Naive thymus-derived CD8-positive, alpha-beta T cell (primary cell): ENCODE data around the gene SIDT2. TPM values are rescaled to one million over a fixed set of nuclear protein-coding genes. Genes with fewer than 3 reads are reported as not detected.
"Not testable (repeated sequence)": the region's sequence is repeated elsewhere in the genome, so short reads cannot be mapped to it uniquely, and the experiment has no call there.

Source experiments
- ATAC-seq, 2 donors: fragments of 150-1000 bp; cut with Tn5 transposase in 1 of 2; sonication (Bioruptor Pico), chemical (Tn5 transposase) in 1 of 2; 1 replicate in 1 of 2; 2 replicates in 1 of 2; pipeline ENCODE4 v1.10.0; 2021; ENCODE audit warnings: mild to moderate bottlenecking in 2 of 2, moderate library complexity in 2 of 2
- POLR2A ChIA-PET: fragments of 350-600 bp; sonication (Branson Sonifier 250); formaldehyde crosslinking; loops from one replicate; lab custom pipeline; 2021; ENCODE audit warnings: antibody characterized with exemption; lab: Charles Lee
- DNase-seq, 10 donors: peaks; one replicate each; pipeline versions ENCODE4 v3.0.0 to v3.0.0-alpha.2; 2020 to 2022
- H3K27ac Mint-ChIP-seq, 10 donors: one replicate each; pipeline ENCODE4 v1.8.0; 2020 to 2022; ENCODE audit warnings: mild to moderate bottlenecking in 10 of 10, mixed read lengths in 10 of 10, moderate library complexity in 4 of 10, inconsistent platforms in 1 of 10
- H3K27me3 Mint-ChIP-seq, 5 donors: one replicate each; pipeline ENCODE4 v1.8.0; 2021 to 2022; ENCODE audit warnings: mixed read lengths in 5 of 5
- H3K36me3 Mint-ChIP-seq, 3 donors: one replicate each; pipeline ENCODE4 v1.8.0; 2020 to 2022; ENCODE audit warnings: mixed read lengths in 3 of 3, mild to moderate bottlenecking in 2 of 3, inconsistent platforms in 1 of 3
- H3K4me1 Mint-ChIP-seq, 4 donors: one replicate each; pipeline ENCODE4 v1.8.0; 2021 to 2022; ENCODE audit warnings: mixed read lengths in 4 of 4
- H3K4me3 Mint-ChIP-seq, 10 donors: one replicate each; pipeline ENCODE4 v1.8.0; 2020 to 2022; ENCODE audit warnings: mild to moderate bottlenecking in 10 of 10, mixed read lengths in 10 of 10, moderate library complexity in 6 of 10, inconsistent platforms in 1 of 10
- H3K9me3 Mint-ChIP-seq, 9 donors: one replicate each; pipeline ENCODE4 v1.8.0; 2020 to 2022; ENCODE audit warnings: mixed read lengths in 9 of 9, mild to moderate bottlenecking in 3 of 9, inconsistent platforms in 1 of 9, moderate library complexity in 1 of 9
- polyA plus RNA-seq, 3 donors: library from polyadenylated mRNA; unstranded; fragments of 300-500 nt; fragmentation: Illumina TruSeq; gene quantifications; one replicate each; pipeline ENCODE4 v1.2.3, GENCODE V29; 2021
- total RNA-seq, 8 experiments: library from RNA in 2 of 8; stranded (reverse) in 2 of 8; gene quantifications; one replicate each; pipeline ENCODE4 v1.2.3 and lab custom pipeline; 2021 to 2026

SIDT2 gene
- total and polyA plus RNA-seq, 5 experiments from 2014 or later: 2.3 to 63.0 (median 3.1) TPM

DNA sequence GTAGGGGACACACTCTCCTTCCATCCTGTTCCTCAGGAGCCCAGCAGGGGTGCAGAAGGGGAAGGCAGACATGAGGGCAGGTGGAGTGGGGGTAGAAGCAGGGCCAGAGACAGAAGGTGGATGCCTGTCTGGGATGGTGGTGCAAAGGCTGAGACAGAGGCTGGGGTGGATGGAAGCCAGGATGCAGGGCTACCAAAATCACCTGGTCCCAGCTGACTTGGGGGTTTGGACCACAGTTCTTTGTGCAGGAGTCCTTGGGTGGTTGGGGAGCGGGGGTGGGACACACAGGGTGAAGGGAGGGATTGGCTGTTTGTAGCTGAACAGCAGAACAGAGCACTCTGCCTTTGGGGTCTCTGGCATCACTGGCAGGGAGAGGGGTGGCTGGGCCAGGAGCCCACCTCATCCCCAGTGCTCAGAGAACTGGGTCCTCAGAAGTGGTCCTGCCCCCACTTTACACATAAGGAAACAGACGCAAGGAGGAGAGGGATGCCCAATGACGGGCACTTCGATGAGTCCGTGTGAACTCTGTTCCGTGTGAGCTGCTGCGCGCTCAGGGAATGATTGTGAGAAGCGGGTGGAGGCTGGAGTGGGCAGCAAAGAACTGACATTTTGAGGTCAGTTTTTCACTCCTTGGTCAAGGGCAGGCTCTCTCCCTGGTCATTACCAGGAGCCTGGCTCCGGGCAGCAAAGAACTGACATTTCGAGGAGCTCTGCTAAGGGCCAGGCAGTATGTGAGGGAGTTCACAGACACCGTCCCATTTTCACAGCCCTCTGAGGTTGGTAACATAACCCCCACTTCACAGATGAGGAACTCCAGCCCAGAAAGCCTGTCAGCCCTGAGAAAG, 22.5 kb downstream of the SIDT2 start:
- H3K27ac Mint-ChIP-seq: peak overlapping the region in 8 of 10 donors; percentile 18 to 84 (median 60)
- H3K4me3 Mint-ChIP-seq: no peak overlapping the region
- peaks cover 0 to 33% (median 4%) of the 10 kb centered on the region in 3 donors for H3K36me3 Mint-ChIP-seq
- ATAC-seq (no peak), DNase-seq (no peak)
- H3K4me1 Mint-ChIP-seq: peaks cover 0 to 6% (median 3%) of the 10 kb centered on the region in 4 donors
- H3K9me3 Mint-ChIP-seq: no peaks in the 10 kb centered on the region
- POLR2A ChIA-PET: interaction anchor here (0.7 to 0.8 kb wide), 3 partner anchors 12 to 23 kb away, joined by 3 read pairs; partner anchors contain the start of gene SIDT2
- no peaks in the 10 kb centered on the region for H3K27me3 Mint-ChIP-seq

DNA sequence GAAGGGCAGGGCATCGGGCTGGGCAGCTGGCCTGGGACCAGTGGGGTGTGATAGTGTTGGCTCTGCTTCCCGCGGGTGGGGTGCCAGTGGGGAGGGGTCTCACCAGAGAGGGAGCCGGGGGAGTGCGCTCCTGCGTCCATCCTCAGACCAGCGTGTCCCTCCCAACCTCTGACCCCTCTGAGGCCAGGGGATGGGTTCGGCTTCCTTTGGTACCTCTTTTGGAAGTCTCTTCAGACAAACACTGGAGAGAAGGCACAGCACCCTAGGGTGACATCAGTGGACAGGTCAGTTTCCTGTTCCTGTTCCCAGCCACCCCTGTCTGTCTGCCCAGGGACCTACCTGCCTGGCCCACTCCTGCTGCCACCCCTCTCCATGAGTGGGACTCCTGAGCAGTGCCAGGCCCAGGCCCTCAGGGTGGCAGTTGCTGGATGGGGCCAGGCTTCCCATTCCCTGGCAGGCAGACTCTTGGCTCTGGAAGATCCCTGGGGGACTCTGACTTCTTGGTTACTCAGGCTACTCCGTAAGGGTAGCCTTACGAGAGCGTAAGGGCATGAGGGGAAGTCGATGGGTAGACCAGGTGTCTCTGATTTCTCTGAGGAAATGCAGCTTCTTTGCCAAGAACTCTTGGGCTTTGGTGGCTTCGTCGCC, 23.2 kb downstream of the SIDT2 start:
- DNase-seq (peak in 1 of 10 donors; percentile 45), ATAC-seq (no peak)
- H3K9me3 Mint-ChIP-seq: no peaks in the 10 kb centered on the region
- peaks cover 0 to 6% (median 3%) of the 10 kb centered on the region in 4 donors for H3K4me1 Mint-ChIP-seq
- no peak overlapping the region for H3K4me3 Mint-ChIP-seq
- peak overlapping the region in 8 of 10 donors; percentile 26 to 80 (median 67) for H3K27ac Mint-ChIP-seq
- peaks cover 0 to 35% (median 6%) of the 10 kb centered on the region in 3 donors for H3K36me3 Mint-ChIP-seq
- no peaks in the 10 kb centered on the region for H3K27me3 Mint-ChIP-seq
- POLR2A ChIA-PET: interaction anchor here (1.1 kb wide), 1 partner anchor 9 kb away, joined by 3 read pairs; no protein-coding TSS in a partner anchor

GRCh38 chr11:117202386-117203068, 24.0 kb downstream of the SIDT2 start:
- Mint-ChIP-seq H3K4me1 (peaks cover 0 to 5% (median 3%) of the 10 kb centered on the region in 4 donors), H3K4me3 (no peak overlapping the region), H3K9me3 (no peaks in the 10 kb centered on the region), H3K36me3 (peaks cover 0 to 34% (median 6%) of the 10 kb centered on the region in 3 donors), H3K27me3 (no peaks in the 10 kb centered on the region), H3K27ac (peak overlapping the region; percentile 25 to 80 (median 68))
- no peak for ATAC-seq
- POLR2A ChIA-PET: interaction anchor here (1.1 kb wide), 1 partner anchor 10 kb away, joined by 3 read pairs; no protein-coding TSS in a partner anchor
- DNase-seq: peak in 1 of 10 donors; percentile 58

DNA sequence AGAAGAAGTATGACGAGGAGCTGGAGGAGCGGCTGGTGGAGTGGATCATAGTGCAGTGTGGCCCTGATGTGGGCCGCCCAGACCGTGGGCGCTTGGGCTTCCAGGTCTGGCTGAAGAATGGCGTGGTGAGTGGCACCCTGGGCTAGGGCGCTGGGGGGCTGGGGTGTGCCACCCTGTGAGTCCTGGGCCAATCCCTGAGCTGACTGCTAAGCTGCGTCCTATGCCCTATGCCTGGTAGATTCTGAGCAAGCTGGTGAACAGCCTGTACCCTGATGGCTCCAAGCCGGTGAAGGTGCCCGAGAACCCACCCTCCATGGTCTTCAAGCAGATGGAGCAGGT, 24.5 kb downstream of the SIDT2 start:
- Mint-ChIP-seq H3K4me1 (peaks cover 0 to 4% (median 2%) of the 10 kb centered on the region in 4 donors), H3K36me3 (peaks cover 0 to 33% (median 6%) of the 10 kb centered on the region in 3 donors), H3K27ac (peak overlapping the region in 8 of 10 donors; percentile 26 to 80 (median 68)), H3K9me3 (no peaks in the 10 kb centered on the region), H3K27me3 (no peaks in the 10 kb centered on the region), H3K4me3 (no peak overlapping the region)
- ATAC-seq: peak in 1 of 2 donors; percentile 10
- POLR2A ChIA-PET: interaction anchor here (1.1 to 1.5 kb wide), 3 partner anchors 11 to 15 kb away, joined by 3 to 5 read pairs (median 4); no protein-coding TSS in a partner anchor
- no peak for DNase-seq

DNA sequence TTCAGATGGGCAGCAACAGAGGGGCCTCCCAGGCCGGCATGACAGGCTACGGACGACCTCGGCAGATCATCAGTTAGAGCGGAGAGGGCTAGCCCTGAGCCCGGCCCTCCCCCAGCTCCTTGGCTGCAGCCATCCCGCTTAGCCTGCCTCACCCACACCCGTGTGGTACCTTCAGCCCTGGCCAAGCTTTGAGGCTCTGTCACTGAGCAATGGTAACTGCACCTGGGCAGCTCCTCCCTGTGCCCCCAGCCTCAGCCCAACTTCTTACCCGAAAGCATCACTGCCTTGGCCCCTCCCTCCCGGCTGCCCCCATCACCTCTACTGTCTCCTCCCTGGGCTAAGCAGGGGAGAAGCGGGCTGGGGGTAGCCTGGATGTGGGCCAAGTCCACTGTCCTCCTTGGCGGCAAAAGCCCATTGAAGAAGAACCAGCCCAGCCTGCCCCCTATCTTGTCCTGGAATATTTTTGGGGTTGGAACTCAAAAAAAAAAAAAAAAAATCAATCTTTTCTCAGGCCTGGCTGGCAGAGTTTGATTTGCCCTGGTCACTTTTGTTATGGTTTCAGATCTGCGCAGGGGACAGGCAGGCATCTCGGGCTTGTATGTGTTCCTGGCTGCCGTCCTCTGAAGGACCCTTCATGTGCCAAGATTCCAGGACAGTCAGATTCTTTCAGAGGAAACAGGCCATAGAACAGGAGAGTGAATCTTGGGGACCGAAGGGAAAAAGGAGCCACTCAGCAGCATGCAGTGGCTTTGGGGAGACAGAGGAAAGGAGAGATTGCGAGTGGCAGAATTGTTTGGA, 25.9 kb downstream of the SIDT2 start:
- POLR2A ChIA-PET: interaction anchor here (0.6 to 1.5 kb wide), 3 partner anchors 10 to 1082 kb away, joined by 3 to 5 read pairs (median 4); no protein-coding TSS in a partner anchor
- Mint-ChIP-seq H3K27ac (peak overlapping the region in 7 of 10 donors; percentile 21 to 87 (median 44)), H3K36me3 (peaks cover 0 to 36% (median 6%) of the 10 kb centered on the region in 3 donors), H3K9me3 (no peaks in the 10 kb centered on the region), H3K27me3 (no peaks in the 10 kb centered on the region), H3K4me3 (no peak overlapping the region), H3K4me1 (peaks cover 0 to 3% (median 1%) of the 10 kb centered on the region in 4 donors)
- no peak for DNase-seq
- no peak for ATAC-seq

- H3K4me1 Mint-ChIP-seq: peaks cover 0 to 3% (median 1%) of the 10 kb centered on the region in 4 donors
- peak overlapping the region in 5 of 10 donors; percentile 20 to 87 (median 41) for H3K27ac Mint-ChIP-seq
- H3K36me3 Mint-ChIP-seq: peaks cover 0 to 44% (median 9%) of the 10 kb centered on the region in 3 donors
- H3K27me3 Mint-ChIP-seq: no peaks in the 10 kb centered on the region
- ATAC-seq: no peak
- POLR2A ChIA-PET: interaction anchor here (0.6 kb wide), 1 partner anchor 1081 kb away, joined by 3 read pairs; no protein-coding TSS in a partner anchor
- H3K9me3 Mint-ChIP-seq: no peaks in the 10 kb centered on the region
- no peak overlapping the region for H3K4me3 Mint-ChIP-seq
- DNase-seq: no peak
Observed at GRCh38 chr11:117205211-117205818, 26.8 kb downstream of the SIDT2 start.

DNA sequence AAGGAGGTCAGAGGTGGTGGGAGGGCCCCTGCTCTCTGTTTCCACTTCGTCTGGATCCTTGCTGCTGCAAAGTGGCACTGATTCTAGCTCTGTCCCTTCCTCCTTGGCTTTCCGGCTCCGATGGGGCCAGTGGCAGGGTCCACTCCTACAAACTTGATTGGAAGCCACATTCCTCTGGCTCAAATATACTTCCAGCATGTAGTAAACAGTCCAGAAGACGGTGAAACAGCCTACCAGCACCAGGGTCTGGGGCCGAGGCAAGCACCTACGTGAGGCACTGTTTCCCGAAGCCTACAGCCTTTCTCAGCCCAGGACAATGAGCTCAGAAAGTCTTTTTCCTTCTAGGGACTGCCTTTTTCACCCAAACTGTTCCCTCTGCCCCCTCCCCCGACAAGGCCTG, 27.6 kb downstream of the SIDT2 start:
- DNase-seq, POLR2A ChIA-PET, H3K9me3 Mint-ChIP-seq, H3K27me3 Mint-ChIP-seq, H3K4me3 Mint-ChIP-seq, ATAC-seq, H3K4me1 Mint-ChIP-seq: not testable (repeated sequence)
- Mint-ChIP-seq H3K27ac (peak overlapping the region in 4 of 10 donors; percentile 27 to 65 (median 50)), H3K36me3 (peaks cover 0 to 51% (median 9%) of the 10 kb centered on the region in 3 donors)

- H3K27me3 Mint-ChIP-seq, H3K9me3 Mint-ChIP-seq, POLR2A ChIA-PET, H3K4me3 Mint-ChIP-seq, DNase-seq, H3K4me1 Mint-ChIP-seq, ATAC-seq, H3K27ac Mint-ChIP-seq: not testable (repeated sequence)
- peaks cover 0 to 58% (median 9%) of the 10 kb centered on the region in 3 donors for H3K36me3 Mint-ChIP-seq
Observed at GRCh38 chr11:117206859-117207258, 28.3 kb downstream of the SIDT2 start.

- H3K4me1 Mint-ChIP-seq, H3K4me3 Mint-ChIP-seq, H3K9me3 Mint-ChIP-seq, H3K27me3 Mint-ChIP-seq, POLR2A ChIA-PET, H3K27ac Mint-ChIP-seq, ATAC-seq, DNase-seq: not testable (repeated sequence)
- H3K36me3 Mint-ChIP-seq: peaks cover 0 to 64% (median 9%) of the 10 kb centered on the region in 3 donors
Observed at GRCh38 chr11:117207481-117207880, 28.9 kb downstream of the SIDT2 start.

DNA sequence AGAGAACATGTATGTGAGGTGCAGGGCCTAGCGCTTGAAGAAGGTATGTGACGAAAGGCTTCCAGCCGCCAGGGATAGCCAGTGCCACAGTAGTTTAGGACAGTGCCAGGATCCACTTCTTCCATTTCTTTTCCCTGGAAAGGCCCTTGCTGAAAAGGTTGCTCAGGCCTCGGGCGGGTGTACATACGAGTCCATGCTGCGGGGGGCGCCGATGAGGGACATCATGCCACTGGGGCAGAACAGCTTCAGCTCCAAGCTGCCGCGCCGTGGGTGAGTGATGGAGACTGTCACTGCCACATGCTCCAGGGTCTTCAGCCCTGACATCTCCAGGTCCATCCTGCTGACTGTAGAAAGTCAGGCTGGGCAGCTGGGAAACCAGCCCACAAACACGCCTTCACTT, 30.2 kb downstream of the SIDT2 start:
- POLR2A ChIA-PET, ATAC-seq, H3K27me3 Mint-ChIP-seq, H3K9me3 Mint-ChIP-seq, H3K4me3 Mint-ChIP-seq: not testable (repeated sequence)
- peaks cover 0 to 12% (median 4%) of the 10 kb centered on the region in 4 donors for H3K4me1 Mint-ChIP-seq
- peaks cover 0 to 68% (median 11%) of the 10 kb centered on the region in 3 donors for H3K36me3 Mint-ChIP-seq
- H3K27ac Mint-ChIP-seq: peak overlapping the region in 1 of 10 donors; percentile 40
- DNase-seq: peak in 1 of 10 donors; percentile 48
